ENCODE results near the gene FOXO3.

- TF ChIP-seq POLR2A (IDR thresholded peaks at IDR 0.05), result no peak
- TF ChIP-seq CTCF (IDR thresholded peaks at IDR 0.05), result no peak
Observed at GRCh38 chr6:108582618-108583017, 21.9 kb downstream of the FOXO3 start.
